OCI-LY3 (cell line): ENCODE data around the gene ALOX15.

Experiments
- EZH2phosphoT487 ChIP-seq: fragments of 200-600 bp; shearing (Covaris generic); IDR thresholded peaks from 2 replicates; pipeline ENCODE4 v1.6.1; 2018; ENCODE audit warnings: antibody characterized with exemption, mixed run types, low read depth
- TF ChIP-seq, protein P1 (sequence below): fragments of 200-600, 300-600 bp; sonication (generic); IDR thresholded peaks from 2 replicates; pipeline ENCODE4 v1.5.1; 2014; ENCODE audit warnings: antibody characterized with exemption, low read length, low read depth

DNA sequence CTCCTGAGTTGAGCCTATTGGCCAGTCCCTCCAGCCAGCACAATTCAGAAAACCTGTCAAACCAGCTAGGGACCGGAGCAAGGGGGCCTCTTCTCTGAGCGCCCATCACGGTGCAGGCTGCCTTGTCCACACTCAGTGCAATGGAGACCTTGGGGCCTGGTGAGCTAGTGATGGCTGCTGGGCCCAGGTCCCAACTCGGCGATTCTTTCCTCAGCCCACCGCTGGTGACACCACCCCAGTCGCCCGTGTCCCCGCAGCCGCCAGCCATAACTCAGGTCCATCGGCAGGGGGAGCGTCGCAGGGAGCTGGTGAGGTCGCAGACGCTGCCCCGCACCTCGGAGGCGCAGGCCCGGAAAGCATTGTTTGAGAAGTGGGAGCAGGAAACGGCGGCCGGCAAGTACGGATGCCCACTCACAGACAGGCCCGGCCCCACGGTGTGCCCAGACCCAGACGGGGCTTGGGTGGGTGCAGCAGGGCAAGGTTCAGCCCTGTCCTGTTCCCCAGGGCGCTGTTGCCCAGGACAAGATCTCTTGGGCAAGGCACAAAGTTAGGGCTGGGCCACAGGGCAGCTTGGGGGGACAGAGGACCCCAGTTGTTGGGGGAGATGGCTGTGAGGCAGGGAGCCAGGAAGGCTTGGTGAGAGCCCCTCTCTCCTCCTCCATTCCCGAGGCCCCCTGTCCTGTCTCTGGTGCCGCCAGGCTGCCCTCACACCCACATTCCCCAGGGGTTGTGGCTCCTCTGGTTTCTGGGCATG is 46.4 kb downstream of the ALOX15 start:
- TF ChIP-seq, protein P1, sequence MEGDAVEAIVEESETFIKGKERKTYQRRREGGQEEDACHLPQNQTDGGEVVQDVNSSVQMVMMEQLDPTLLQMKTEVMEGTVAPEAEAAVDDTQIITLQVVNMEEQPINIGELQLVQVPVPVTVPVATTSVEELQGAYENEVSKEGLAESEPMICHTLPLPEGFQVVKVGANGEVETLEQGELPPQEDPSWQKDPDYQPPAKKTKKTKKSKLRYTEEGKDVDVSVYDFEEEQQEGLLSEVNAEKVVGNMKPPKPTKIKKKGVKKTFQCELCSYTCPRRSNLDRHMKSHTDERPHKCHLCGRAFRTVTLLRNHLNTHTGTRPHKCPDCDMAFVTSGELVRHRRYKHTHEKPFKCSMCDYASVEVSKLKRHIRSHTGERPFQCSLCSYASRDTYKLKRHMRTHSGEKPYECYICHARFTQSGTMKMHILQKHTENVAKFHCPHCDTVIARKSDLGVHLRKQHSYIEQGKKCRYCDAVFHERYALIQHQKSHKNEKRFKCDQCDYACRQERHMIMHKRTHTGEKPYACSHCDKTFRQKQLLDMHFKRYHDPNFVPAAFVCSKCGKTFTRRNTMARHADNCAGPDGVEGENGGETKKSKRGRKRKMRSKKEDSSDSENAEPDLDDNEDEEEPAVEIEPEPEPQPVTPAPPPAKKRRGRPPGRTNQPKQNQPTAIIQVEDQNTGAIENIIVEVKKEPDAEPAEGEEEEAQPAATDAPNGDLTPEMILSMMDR, result no peak
- TF ChIP-seq EZH2phosphoT487, result no peak
